ENCODE measurements around the gene AMPD1. TPM values are rescaled to one million over a fixed set of nuclear protein-coding genes. Genes with fewer than 3 reads are reported as not detected.

AMPD1 gene
- total and polyA plus RNA-seq, 10 of the 15 experiments (the other 5 are each of a cell fraction or from before 2014, with no cell fraction given), result 0.12 to 0.30 (median 0.14) TPM; not detected in 7

- TF ChIP-seq MXI1 (IDR thresholded peaks at IDR 0.05; ENCODE audit: low read depth, low read length) (peak; percentile 99), ATF2 (IDR thresholded peaks at IDR 0.05; ENCODE audit: low read length) (peak; percentile 72), RELA (IDR thresholded peaks at IDR 0.05; ENCODE audit: borderline replicate concordance, partially characterized antibody) (peak; percentile 67), SMAD5 (IDR thresholded peaks at IDR 0.05; ENCODE audit: low read depth) (0 out of 2 replicates have a peak, but pooled peaks have one; percentile 51), ZNF207 (IDR thresholded peaks at IDR 0.05; ENCODE audit: borderline replicate concordance) (peak; percentile 88; the same call in 1 of the 2 replicates), TBL1XR1 (IDR thresholded peaks at IDR 0.05; ENCODE audit: low read depth, low read length) (peak; percentile 79; the same call in 1 of the 2 replicates), KLF5 (IDR thresholded peaks at IDR 0.05; ENCODE audit: partially characterized antibody) (peak; percentile 48), EED (IDR thresholded peaks at IDR 0.05; ENCODE audit: low read depth) (no peak; the same call in 1 of the 2 replicates), GATAD2B (conservative IDR thresholded peaks at IDR 0.05; ENCODE audit: low read depth) (peak; percentile 64; the same call in 1 of the 2 replicates), SUZ12 (IDR thresholded peaks at IDR 0.05; ENCODE audit: unreplicated experiment) (no peak), REST (IDR thresholded peaks at IDR 0.05; ENCODE audit: low read depth, low read length) (0 out of 2 replicates have a peak, but pooled peaks have one; percentile 10), TARDBP (IDR thresholded peaks at IDR 0.05; ENCODE audit: borderline replicate concordance) (no peak; the same call in 1 of the 2 replicates), CREM (IDR thresholded peaks at IDR 0.05; ENCODE audit: low read depth) (peak; percentile 99), HDAC2 (IDR thresholded peaks at IDR 0.05) (no peak), EP300 (IDR thresholded peaks at IDR 0.05; ENCODE audit: borderline replicate concordance in 1 of 2, control insufficient read depth in 1 of 2, low read depth in 2 of 2, low read length in 2 of 2) (peak in 1 of 2 experiments; percentile 30; a peak in 1 of 4 replicates), NRF1 (conservative IDR thresholded peaks at IDR 0.05; ENCODE audit: low read depth, low read length) (no peak), ZBED1 (IDR thresholded peaks at IDR 0.05; ENCODE audit: borderline replicate concordance) (peak; percentile 66; the same call in 1 of the 2 replicates), NFIC (IDR thresholded peaks at IDR 0.05; ENCODE audit: low read depth, low read length) (no peak; the same call in none of the 2 replicates), EZH2 (IDR thresholded peaks at IDR 0.05; ENCODE audit: borderline replicate concordance, control insufficient read depth, low read depth, low read length) (no peak)
- TF ChIP-seq, protein P1, sequence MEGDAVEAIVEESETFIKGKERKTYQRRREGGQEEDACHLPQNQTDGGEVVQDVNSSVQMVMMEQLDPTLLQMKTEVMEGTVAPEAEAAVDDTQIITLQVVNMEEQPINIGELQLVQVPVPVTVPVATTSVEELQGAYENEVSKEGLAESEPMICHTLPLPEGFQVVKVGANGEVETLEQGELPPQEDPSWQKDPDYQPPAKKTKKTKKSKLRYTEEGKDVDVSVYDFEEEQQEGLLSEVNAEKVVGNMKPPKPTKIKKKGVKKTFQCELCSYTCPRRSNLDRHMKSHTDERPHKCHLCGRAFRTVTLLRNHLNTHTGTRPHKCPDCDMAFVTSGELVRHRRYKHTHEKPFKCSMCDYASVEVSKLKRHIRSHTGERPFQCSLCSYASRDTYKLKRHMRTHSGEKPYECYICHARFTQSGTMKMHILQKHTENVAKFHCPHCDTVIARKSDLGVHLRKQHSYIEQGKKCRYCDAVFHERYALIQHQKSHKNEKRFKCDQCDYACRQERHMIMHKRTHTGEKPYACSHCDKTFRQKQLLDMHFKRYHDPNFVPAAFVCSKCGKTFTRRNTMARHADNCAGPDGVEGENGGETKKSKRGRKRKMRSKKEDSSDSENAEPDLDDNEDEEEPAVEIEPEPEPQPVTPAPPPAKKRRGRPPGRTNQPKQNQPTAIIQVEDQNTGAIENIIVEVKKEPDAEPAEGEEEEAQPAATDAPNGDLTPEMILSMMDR (IDR thresholded peaks at IDR 0.05 in 2 of 3, conservative IDR thresholded peaks at IDR 0.05 in 1 of 3; ENCODE audit: control insufficient read depth in 2 of 3, extremely low read depth in 1 of 3, insufficient read depth in 1 of 3, low read depth in 3 of 3, low read length in 3 of 3), result no peak
- TF ChIP-seq, protein P2, sequence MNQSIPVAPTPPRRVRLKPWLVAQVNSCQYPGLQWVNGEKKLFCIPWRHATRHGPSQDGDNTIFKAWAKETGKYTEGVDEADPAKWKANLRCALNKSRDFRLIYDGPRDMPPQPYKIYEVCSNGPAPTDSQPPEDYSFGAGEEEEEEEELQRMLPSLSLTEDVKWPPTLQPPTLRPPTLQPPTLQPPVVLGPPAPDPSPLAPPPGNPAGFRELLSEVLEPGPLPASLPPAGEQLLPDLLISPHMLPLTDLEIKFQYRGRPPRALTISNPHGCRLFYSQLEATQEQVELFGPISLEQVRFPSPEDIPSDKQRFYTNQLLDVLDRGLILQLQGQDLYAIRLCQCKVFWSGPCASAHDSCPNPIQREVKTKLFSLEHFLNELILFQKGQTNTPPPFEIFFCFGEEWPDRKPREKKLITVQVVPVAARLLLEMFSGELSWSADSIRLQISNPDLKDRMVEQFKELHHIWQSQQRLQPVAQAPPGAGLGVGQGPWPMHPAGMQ (IDR thresholded peaks at IDR 0.05; ENCODE audit: borderline replicate concordance), result no peak
Observed at GRCh38 chr1:114716304-114717170, 21.2 kb upstream of the AMPD1 start, which contains the start of gene NRAS (continued).

All from GM12878 (cell line).